Measurements from ENCODE around the gene IKBKG. TPM values are rescaled to one million over a fixed set of nuclear protein-coding genes. Genes with fewer than 3 reads are reported as not detected.

IKBKG gene
- total RNA-seq, 2 experiments from 2014 or later = 14.3 to 34.4 TPM

- DNase-seq (ENCODE audit: low spot score) = no peak
- ChIA-PET CTCF (ENCODE audit: unreplicated experiment) (no interaction called here), POLR2A (no interaction called here)
- no peaks in the 10 kb centered on the region for H3K9me3 ChIP-seq (ENCODE audit: low read length)
- H3K79me2 ChIP-seq (ENCODE audit: insufficient read depth, low read depth, low read length) = no peaks in the 10 kb centered on the region
- H2AFZ ChIP-seq (ENCODE audit: low read length) = no peak overlapping the region
- H4K20me1 ChIP-seq (ENCODE audit: insufficient read depth, low read length) = no peaks in the 10 kb centered on the region
- no peak overlapping the region for H3K4me3 ChIP-seq (ENCODE audit: low read depth, low read length, poor library complexity, severe bottlenecking)
- peaks cover 6% of the 10 kb centered on the region for H3K4me1 ChIP-seq (ENCODE audit: insufficient read depth, low read length, poor library complexity, severe bottlenecking)
- peaks cover 20% of the 10 kb centered on the region; the same call in 1 of the 2 replicates for H3K36me3 ChIP-seq (ENCODE audit: insufficient read depth, low read length)
- intact Hi-C loops (cut with micrococcal nuclease; ENCODE audit: unreplicated experiment) = loop anchor here (5.0 kb wide), 1 partner anchor 130 kb away; no protein-coding TSS in a partner anchor
- no peak overlapping the region for H3K27ac ChIP-seq (ENCODE audit: low read depth, low read length, poor library complexity, severe bottlenecking)
- no peak overlapping the region for H3K4me2 ChIP-seq (ENCODE audit: low read length)
- no peak for TF ChIP-seq EZH2phosphoT487 (IDR thresholded peaks at IDR 0.05; ENCODE audit: borderline replicate concordance, low read depth, low read length)
- no peak for TF ChIP-seq CTCF (conservative IDR thresholded peaks at IDR 0.05; ENCODE audit: low read length)
- H3K9me2 ChIP-seq (ENCODE audit: insufficient read depth, low read length) = no peaks in the 10 kb centered on the region
- BruUV-seq (replicated peaks) = no TSS peak
Measured at GRCh38 chrX:154532690-154533089, 14.7 kb upstream of the IKBKG start.

- Histone ChIP-seq H3K9me3 (ENCODE audit: low read length) (no peaks in the 10 kb centered on the region), H3K27ac (ENCODE audit: low read depth, low read length, poor library complexity, severe bottlenecking) (no peak overlapping the region), H3K4me3 (ENCODE audit: low read depth, low read length, poor library complexity, severe bottlenecking) (no peak overlapping the region), H4K20me1 (ENCODE audit: insufficient read depth, low read length) (no peaks in the 10 kb centered on the region), H3K9me2 (ENCODE audit: insufficient read depth, low read length) (no peaks in the 10 kb centered on the region), H3K4me1 (ENCODE audit: insufficient read depth, low read length, poor library complexity, severe bottlenecking) (peaks cover 4% of the 10 kb centered on the region), H2AFZ (ENCODE audit: low read length) (no peak overlapping the region), H3K4me2 (ENCODE audit: low read length) (no peak overlapping the region), H3K36me3 (ENCODE audit: insufficient read depth, low read length) (peaks cover 20% of the 10 kb centered on the region; the same call in 1 of the 2 replicates), H3K79me2 (ENCODE audit: insufficient read depth, low read depth, low read length) (no peaks in the 10 kb centered on the region)
- ChIA-PET POLR2A (no interaction called here), CTCF (ENCODE audit: unreplicated experiment) (no interaction called here)
- no TSS peak for BruUV-seq (replicated peaks)
- intact Hi-C loops (cut with micrococcal nuclease; ENCODE audit: unreplicated experiment) = loop anchor here (5.0 kb wide), 1 partner anchor 132 kb away; no protein-coding TSS in a partner anchor
- DNase-seq (ENCODE audit: low spot score) = peak; percentile 87
- TF ChIP-seq EZH2phosphoT487 (IDR thresholded peaks at IDR 0.05; ENCODE audit: borderline replicate concordance, low read depth, low read length) = no peak
- TF ChIP-seq CTCF (conservative IDR thresholded peaks at IDR 0.05; ENCODE audit: low read length) = peak; percentile 90
Measured at GRCh38 chrX:154534526-154535322, 12.7 kb upstream of the IKBKG start.

- no TSS peak for BruUV-seq (replicated peaks)
- intact Hi-C loops (cut with micrococcal nuclease; ENCODE audit: unreplicated experiment) = no loop called here
Measured at GRCh38 chrX:154535892-154536291, 11.5 kb upstream of the IKBKG start.

More at GRCh38 chrX:154535892-154536291, 11.5 kb upstream of the IKBKG start:
- Histone ChIP-seq H3K9me3 (ENCODE audit: low read length) (no peaks in the 10 kb centered on the region), H3K36me3 (ENCODE audit: insufficient read depth, low read length) (peaks cover 20% of the 10 kb centered on the region), H3K27ac (ENCODE audit: low read depth, low read length, poor library complexity, severe bottlenecking) (no peak overlapping the region), H3K9me2 (ENCODE audit: insufficient read depth, low read length) (no peaks in the 10 kb centered on the region), H2AFZ (ENCODE audit: low read length) (no peak overlapping the region), H3K4me3 (ENCODE audit: low read depth, low read length, poor library complexity, severe bottlenecking) (no peak overlapping the region), H3K4me1 (ENCODE audit: insufficient read depth, low read length, poor library complexity, severe bottlenecking) (peaks cover 4% of the 10 kb centered on the region), H3K79me2 (ENCODE audit: insufficient read depth, low read depth, low read length) (no peaks in the 10 kb centered on the region), H4K20me1 (ENCODE audit: insufficient read depth, low read length) (no peaks in the 10 kb centered on the region), H3K4me2 (ENCODE audit: low read length) (no peak overlapping the region)
- no peak for TF ChIP-seq CTCF (conservative IDR thresholded peaks at IDR 0.05; ENCODE audit: low read length)
- no peak for TF ChIP-seq EZH2phosphoT487 (IDR thresholded peaks at IDR 0.05; ENCODE audit: borderline replicate concordance, low read depth, low read length)
- ChIA-PET CTCF (ENCODE audit: unreplicated experiment) (no interaction called here), POLR2A (interaction anchor here (0.6 kb wide), 1 partner anchor 123 kb away, joined by 3 read pairs; no protein-coding TSS in a partner anchor)
- no peak for DNase-seq (ENCODE audit: low spot score)

All from OCI-LY7 (cell line).